ENCODE data around the gene DICER1. TPM values are rescaled to one million over a fixed set of nuclear protein-coding genes. Genes with fewer than 3 reads are reported as not detected.

The DICER1 gene
- total RNA-seq, 1 donor from 2014 or later = 118 TPM

DNA sequence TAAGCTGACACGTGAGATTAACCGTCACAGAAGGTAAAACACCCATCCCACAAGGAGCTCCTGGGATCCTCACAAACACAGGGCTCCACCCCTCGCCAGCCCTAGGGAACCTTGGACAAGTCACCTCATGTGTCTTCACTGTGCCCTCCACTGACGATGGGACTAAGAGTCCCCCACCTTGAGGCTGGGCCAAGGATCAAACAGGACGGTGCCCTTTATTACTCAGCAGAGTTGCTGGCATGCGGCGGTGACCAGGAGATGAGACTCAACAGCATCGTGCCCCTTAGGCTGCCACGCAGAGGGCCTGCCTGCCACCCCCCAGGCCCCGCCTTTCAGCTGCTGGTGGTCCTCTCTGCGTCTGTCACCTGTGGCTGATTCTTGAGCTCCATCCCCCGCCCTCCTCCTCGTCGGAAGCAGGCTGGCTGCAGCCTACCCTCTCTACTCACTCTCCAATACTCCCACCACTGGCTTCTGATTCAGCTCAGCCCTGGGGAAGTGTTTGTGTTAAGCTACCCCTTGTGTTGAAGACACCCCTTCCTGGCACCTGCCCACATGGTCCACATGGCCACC lies 105.2 kb downstream of the DICER1 start:
- peaks cover 27% of the 10 kb centered on the region for H3K27me3 Mint-ChIP-seq
- no peaks in the 10 kb centered on the region for H3K36me3 Mint-ChIP-seq (ENCODE audit: insufficient read depth)
- TF ChIP-seq, protein P1, sequence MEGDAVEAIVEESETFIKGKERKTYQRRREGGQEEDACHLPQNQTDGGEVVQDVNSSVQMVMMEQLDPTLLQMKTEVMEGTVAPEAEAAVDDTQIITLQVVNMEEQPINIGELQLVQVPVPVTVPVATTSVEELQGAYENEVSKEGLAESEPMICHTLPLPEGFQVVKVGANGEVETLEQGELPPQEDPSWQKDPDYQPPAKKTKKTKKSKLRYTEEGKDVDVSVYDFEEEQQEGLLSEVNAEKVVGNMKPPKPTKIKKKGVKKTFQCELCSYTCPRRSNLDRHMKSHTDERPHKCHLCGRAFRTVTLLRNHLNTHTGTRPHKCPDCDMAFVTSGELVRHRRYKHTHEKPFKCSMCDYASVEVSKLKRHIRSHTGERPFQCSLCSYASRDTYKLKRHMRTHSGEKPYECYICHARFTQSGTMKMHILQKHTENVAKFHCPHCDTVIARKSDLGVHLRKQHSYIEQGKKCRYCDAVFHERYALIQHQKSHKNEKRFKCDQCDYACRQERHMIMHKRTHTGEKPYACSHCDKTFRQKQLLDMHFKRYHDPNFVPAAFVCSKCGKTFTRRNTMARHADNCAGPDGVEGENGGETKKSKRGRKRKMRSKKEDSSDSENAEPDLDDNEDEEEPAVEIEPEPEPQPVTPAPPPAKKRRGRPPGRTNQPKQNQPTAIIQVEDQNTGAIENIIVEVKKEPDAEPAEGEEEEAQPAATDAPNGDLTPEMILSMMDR (IDR thresholded peaks at IDR 0.05; ENCODE audit: unreplicated experiment) = no peak
- H3K27ac Mint-ChIP-seq = no peak overlapping the region
- DNase-seq (ENCODE audit: low spot score, unreplicated experiment) = no peak
- no peak overlapping the region for H3K4me3 Mint-ChIP-seq (ENCODE audit: low read depth)
- H3K9me3 Mint-ChIP-seq (ENCODE audit: low read depth) = no peaks in the 10 kb centered on the region
- H3K4me1 Mint-ChIP-seq (ENCODE audit: low read depth) = no peaks in the 10 kb centered on the region

DNA sequence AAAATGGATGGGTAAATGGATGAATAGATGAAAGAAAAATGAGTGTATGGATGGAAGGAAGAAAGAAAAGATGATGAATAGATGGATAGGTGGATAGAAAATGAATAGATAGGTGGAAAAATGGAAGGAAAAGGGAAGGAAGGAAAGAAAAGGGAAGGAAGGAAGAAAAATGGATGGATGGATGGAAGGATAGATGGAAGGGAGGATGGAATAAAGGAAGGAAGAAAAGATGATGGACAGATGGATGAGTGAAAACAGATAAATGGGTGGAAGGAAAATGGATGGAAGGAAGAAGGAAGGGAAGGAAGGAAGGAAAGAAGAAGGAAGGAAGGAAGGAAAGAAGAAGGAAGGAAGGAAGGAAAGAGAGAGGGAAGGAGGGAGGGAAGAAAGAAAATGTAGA lies 107.4 kb downstream of the DICER1 start:
- no peak overlapping the region for H3K4me3 Mint-ChIP-seq (ENCODE audit: low read depth)
- no peak overlapping the region for H3K27ac Mint-ChIP-seq
- peaks cover 29% of the 10 kb centered on the region for H3K27me3 Mint-ChIP-seq
- no peaks in the 10 kb centered on the region for H3K36me3 Mint-ChIP-seq (ENCODE audit: insufficient read depth)
- TF ChIP-seq, protein P1 (IDR thresholded peaks at IDR 0.05; ENCODE audit: unreplicated experiment) = no peak
- peaks cover 5% of the 10 kb centered on the region for H3K4me1 Mint-ChIP-seq (ENCODE audit: low read depth)
- no peaks in the 10 kb centered on the region for H3K9me3 Mint-ChIP-seq (ENCODE audit: low read depth)
- DNase-seq (ENCODE audit: low spot score, unreplicated experiment) = no peak

DNA sequence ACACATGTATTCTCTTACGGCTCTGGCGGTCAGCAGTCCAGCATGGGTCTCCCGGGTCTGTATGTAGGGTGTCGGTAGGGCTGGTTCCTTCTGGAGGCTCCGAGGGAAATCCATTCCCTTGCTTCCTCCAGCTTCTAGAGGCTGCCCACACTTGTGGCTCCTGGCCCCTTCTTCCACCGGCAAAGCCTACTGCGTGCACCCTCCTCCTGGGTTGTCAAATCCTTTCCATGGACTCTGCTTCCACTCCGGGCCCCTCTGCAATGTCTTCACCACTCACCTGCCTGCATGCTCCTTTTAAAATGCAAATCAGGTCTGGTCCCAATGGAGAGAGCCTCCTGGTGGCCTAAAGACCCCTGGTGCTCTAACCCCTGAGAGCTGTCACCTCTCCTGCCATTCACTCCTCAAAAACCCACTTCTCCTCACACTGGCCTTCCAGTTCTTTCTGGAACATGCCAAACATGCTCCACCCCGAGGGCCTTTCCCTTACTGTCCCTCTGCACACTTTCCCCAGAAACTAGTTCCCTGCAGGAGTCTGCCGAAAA lies 108.5 kb downstream of the DICER1 start:
- no peak overlapping the region for H3K4me3 Mint-ChIP-seq (ENCODE audit: low read depth)
- no peaks in the 10 kb centered on the region for H3K9me3 Mint-ChIP-seq (ENCODE audit: low read depth)
- peaks cover 5% of the 10 kb centered on the region for H3K4me1 Mint-ChIP-seq (ENCODE audit: low read depth)
- no peaks in the 10 kb centered on the region for H3K36me3 Mint-ChIP-seq (ENCODE audit: insufficient read depth)
- TF ChIP-seq, protein P1 (IDR thresholded peaks at IDR 0.05; ENCODE audit: unreplicated experiment) = no peak
- H3K27ac Mint-ChIP-seq = no peak overlapping the region
- H3K27me3 Mint-ChIP-seq = peaks cover 29% of the 10 kb centered on the region
- no peak for DNase-seq (ENCODE audit: low spot score, unreplicated experiment)

DNA sequence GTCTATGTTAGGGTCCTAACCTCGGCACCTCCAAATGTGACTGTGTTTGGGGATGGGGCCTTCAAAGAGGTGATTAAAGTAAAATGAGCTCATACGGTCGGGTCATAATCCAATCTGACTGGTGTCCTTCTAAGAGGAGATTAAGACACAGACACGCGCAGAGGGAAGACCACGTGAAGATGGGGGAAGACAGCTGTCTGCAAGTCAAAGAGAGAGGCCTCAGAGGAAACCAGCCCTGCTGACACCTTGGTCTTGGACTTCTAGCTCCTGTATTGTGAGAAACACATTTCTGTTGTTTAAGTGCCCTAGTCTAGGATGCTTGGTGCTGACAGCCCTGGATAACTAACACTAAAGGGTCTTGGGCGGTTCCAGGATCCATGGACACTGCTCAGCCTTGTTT lies 109.6 kb downstream of the DICER1 start:
- peaks cover 5% of the 10 kb centered on the region for H3K4me1 Mint-ChIP-seq (ENCODE audit: low read depth)
- H3K27me3 Mint-ChIP-seq = peaks cover 29% of the 10 kb centered on the region
- no peak overlapping the region for H3K27ac Mint-ChIP-seq
- no peak for DNase-seq (ENCODE audit: low spot score, unreplicated experiment)
- no peaks in the 10 kb centered on the region for H3K36me3 Mint-ChIP-seq (ENCODE audit: insufficient read depth)
- no peaks in the 10 kb centered on the region for H3K9me3 Mint-ChIP-seq (ENCODE audit: low read depth)
- H3K4me3 Mint-ChIP-seq (ENCODE audit: low read depth) = no peak overlapping the region
- TF ChIP-seq, protein P1 (IDR thresholded peaks at IDR 0.05; ENCODE audit: unreplicated experiment) = no peak

DNA sequence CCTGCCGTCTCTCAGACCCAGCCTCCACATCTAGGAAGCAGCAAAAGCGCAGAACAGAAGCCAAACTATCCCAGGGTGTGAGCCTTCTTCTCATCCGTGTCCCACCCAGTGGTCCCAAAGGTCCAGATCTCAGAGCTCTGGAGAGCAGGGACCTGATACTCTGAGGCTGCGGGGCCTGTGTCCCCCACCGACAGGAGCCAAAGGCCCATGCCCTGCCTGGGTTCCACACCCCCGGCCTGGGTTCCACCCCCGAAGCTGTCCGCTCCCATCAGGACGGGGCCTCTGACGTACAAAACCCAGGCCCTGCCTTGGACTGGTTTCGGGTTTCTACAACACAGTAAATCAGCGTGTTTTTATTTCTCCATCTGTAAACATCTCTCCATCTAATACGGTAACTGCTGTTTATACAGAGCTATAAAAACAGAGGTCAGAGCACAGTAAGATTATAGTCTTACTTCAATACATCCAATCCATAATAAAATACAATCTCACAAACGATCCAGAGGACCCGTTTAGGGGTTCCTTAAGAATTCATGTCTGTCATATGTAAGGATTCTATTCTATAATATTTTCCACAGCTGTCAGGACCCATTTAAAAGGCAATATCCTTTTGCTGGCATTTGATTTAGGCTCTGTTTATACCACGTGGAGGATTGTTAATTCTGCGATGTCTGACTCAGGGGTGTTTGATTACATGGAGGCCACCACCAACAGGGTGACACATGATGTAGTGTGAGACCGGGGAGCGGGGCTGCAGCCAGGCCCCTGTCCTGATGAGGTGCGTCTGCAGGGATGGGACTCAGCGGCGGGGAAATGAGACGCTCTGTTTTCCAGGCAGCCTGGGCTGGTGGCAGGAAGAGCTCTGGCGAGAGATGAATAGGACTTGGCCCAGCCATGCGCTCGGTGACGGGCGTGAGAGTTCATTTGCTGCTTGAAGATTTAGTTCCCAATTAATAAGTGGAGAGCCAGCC lies 110.3 kb downstream of the DICER1 start:
- Mint-ChIP-seq H3K4me3 (ENCODE audit: low read depth) (no peak overlapping the region), H3K36me3 (ENCODE audit: insufficient read depth) (no peaks in the 10 kb centered on the region), H3K27me3 (peaks cover 33% of the 10 kb centered on the region), H3K27ac (no peak overlapping the region), H3K9me3 (ENCODE audit: low read depth) (no peaks in the 10 kb centered on the region), H3K4me1 (ENCODE audit: low read depth) (peaks cover 5% of the 10 kb centered on the region)
- TF ChIP-seq, protein P1 (IDR thresholded peaks at IDR 0.05; ENCODE audit: unreplicated experiment) = no peak
- no peak for DNase-seq (ENCODE audit: low spot score, unreplicated experiment)
